Measurements from ENCODE around the gene TEX10.

DNA sequence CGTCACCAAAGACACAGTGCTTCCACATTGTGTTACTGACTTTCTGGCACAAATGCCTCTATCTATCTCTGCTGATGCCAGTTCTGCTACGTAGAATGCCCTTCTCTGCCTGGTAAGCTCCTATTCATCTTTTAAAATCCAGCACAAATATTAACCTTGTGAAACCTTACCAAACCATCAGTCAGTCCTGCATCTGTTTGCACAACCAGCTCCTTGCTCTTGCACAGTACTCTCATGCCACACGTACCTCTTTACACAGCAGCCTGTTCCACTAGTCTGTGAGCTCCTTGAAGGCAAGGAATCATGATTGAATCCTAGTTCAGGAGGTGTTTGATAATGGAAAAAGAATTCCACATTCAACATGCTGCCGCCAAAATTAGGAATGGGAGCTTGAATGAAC lies 56.3 kb downstream of the TEX10 start:
- no peak for TF ChIP-seq TAF1 (IDR thresholded peaks at IDR 0.05; ENCODE audit: borderline replicate concordance, low read depth, low read length)
- TF ChIP-seq, protein P1, sequence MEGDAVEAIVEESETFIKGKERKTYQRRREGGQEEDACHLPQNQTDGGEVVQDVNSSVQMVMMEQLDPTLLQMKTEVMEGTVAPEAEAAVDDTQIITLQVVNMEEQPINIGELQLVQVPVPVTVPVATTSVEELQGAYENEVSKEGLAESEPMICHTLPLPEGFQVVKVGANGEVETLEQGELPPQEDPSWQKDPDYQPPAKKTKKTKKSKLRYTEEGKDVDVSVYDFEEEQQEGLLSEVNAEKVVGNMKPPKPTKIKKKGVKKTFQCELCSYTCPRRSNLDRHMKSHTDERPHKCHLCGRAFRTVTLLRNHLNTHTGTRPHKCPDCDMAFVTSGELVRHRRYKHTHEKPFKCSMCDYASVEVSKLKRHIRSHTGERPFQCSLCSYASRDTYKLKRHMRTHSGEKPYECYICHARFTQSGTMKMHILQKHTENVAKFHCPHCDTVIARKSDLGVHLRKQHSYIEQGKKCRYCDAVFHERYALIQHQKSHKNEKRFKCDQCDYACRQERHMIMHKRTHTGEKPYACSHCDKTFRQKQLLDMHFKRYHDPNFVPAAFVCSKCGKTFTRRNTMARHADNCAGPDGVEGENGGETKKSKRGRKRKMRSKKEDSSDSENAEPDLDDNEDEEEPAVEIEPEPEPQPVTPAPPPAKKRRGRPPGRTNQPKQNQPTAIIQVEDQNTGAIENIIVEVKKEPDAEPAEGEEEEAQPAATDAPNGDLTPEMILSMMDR (IDR thresholded peaks at IDR 0.05), result no peak
